K562 (cell line): ENCODE measurements around the gene LDLR. TPM values are rescaled to one million over a fixed set of nuclear protein-coding genes. Genes with fewer than 3 reads are reported as not detected.

Experiments used
- CBX1 ChIP-seq: sonication (generic); IDR thresholded peaks from 2 replicates; pipeline ENCODE4 v1.6.1; 2016; ENCODE audit warnings: antibody characterized with exemption, low read depth, mild to moderate bottlenecking
- CREB1 ChIP-seq, 2 experiments: sonication (generic) in 1 of 2; formaldehyde crosslinking in 1 of 2; IDR thresholded peaks; 2 replicates each; pipeline versions ENCODE4 v1.6.1 to v1.8.0; 2012 to 2022; ENCODE audit warnings: inconsistent platforms in 1 of 2, mild to moderate bottlenecking in 1 of 2, missing genetic modification reagents in 1 of 2, moderate library complexity in 1 of 2
- ETV6 ChIP-seq, 3 experiments: fragments of 150-350 bp in 1 of 3; sonication (generic) in 1 of 3; formaldehyde crosslinking in 1 of 3; IDR thresholded peaks; 2 replicates each; pipeline versions ENCODE4 v1.6.1 to v1.8.0; 2014 to 2022; ENCODE audit warnings: borderline replicate concordance in 2 of 3, low read depth in 2 of 3, antibody characterized with exemption in 1 of 3, low read length in 1 of 3, mild to moderate bottlenecking in 1 of 3, missing genetic modification reagents in 1 of 3
- JUN ChIP-seq, 2 experiments: sonication (generic) in 1 of 2; formaldehyde crosslinking in 1 of 2; IDR thresholded peaks; 2 replicates each; pipeline versions ENCODE4 v1.6.1 to v1.8.0; 2012 to 2022; ENCODE audit warnings: borderline replicate concordance in 2 of 2, mild to moderate bottlenecking in 2 of 2, improper control_type of control experiment in 1 of 2, low read depth in 1 of 2, low read length in 1 of 2, missing genetic modification reagents in 1 of 2
- JUND ChIP-seq, 2 experiments: IDR thresholded peaks; 2 replicates in 1 of 2; 3 replicates in 1 of 2; pipeline ENCODE4 v1.6.1; 2011; ENCODE audit warnings: borderline replicate concordance in 2 of 2, low read depth in 2 of 2, low read length in 2 of 2, improper control_type of control experiment in 1 of 2, missing biosample characterization in 1 of 2, missing genetic modification characterization in 1 of 2, missing genetic modification reagents in 1 of 2
- LARP7 ChIP-seq: fragments of 450-650 bp; IDR thresholded peaks from 2 replicates; pipeline ENCODE4 v1.6.1; 2016
- MCM3 ChIP-seq: fragments of 450-650 bp; IDR thresholded peaks from 2 replicates; pipeline ENCODE4 v1.6.1; 2016
- NR4A1 ChIP-seq, 2 experiments: fragments of 250-450 bp in 1 of 2; fragments of 450-650 bp in 1 of 2; sonication (Bioruptor Pico) in 1 of 2; IDR thresholded peaks; 2 replicates each; pipeline versions ENCODE4 v1.4.0 to v1.6.1; 2016 to 2020; ENCODE audit warnings: mild to moderate bottlenecking in 2 of 2, missing compliant biosample characterization in 1 of 2, missing genetic modification characterization in 1 of 2, moderate library complexity in 1 of 2
- POLR2G ChIP-seq: fragments of 200-400 bp; formaldehyde crosslinking; IDR thresholded peaks from 2 replicates; pipeline ENCODE4 v1.6.1; 2017; ENCODE audit warnings: low read depth, mild to moderate bottlenecking, antibody characterized with exemption, low read length, moderate library complexity
- POLR3G ChIP-seq: IDR thresholded peaks from 2 replicates; pipeline ENCODE4 v1.6.1; 2011; ENCODE audit not compliant: insufficient read length, insufficient replicate concordance; ENCODE audit errors: extremely low read depth
- SRSF7 ChIP-seq: fragments of 200-400 bp; formaldehyde crosslinking; optimal IDR thresholded peaks from 2 replicates; pipeline ENCODE3; 2017; ENCODE audit warnings: mild to moderate bottlenecking, low read depth, low read length
- TCF7L2 ChIP-seq: fragments of 150-350 bp; IDR thresholded peaks from 2 replicates; pipeline ENCODE4 v1.6.1; 2016; ENCODE audit warnings: low read depth, mild to moderate bottlenecking, low read length, moderate library complexity
- TOE1 ChIP-seq, 2 experiments: fragments of 450-650 bp in 1 of 2; sonication (generic) in 1 of 2; formaldehyde crosslinking in 1 of 2; IDR thresholded peaks; 2 replicates each; pipeline versions ENCODE4 v1.7.1 to v1.8.0; 2016 to 2022; ENCODE audit warnings: borderline replicate concordance in 2 of 2, mild to moderate bottlenecking in 2 of 2, antibody characterized with exemption in 1 of 2, inconsistent platforms in 1 of 2, low read depth in 1 of 2, missing genetic modification reagents in 1 of 2, moderate library complexity in 1 of 2
- ZKSCAN1 ChIP-seq: fragments of 150-350 bp; IDR thresholded peaks from 2 replicates; pipeline ENCODE4 v1.6.1; 2016; ENCODE audit warnings: low read depth, low read length
- ZKSCAN3 ChIP-seq: fragments of 250-450 bp; sonication (Bioruptor Pico); IDR thresholded peaks from 2 replicates; pipeline ENCODE4 v1.4.0; 2020
- ZNF583 ChIP-seq: fragments of 250-450 bp; sonication (Bioruptor Pico); IDR thresholded peaks from 2 replicates; pipeline ENCODE4 v1.4.0; 2020
- ZNF584 ChIP-seq: fragments of 200-800 bp; sonication (Bioruptor generic); IDR thresholded peaks from 2 replicates; pipeline ENCODE4 v1.6.1; 2016; ENCODE audit warnings: low read depth, mild to moderate bottlenecking, missing genetic modification characterization, missing compliant biosample characterization
- ZSCAN29 ChIP-seq: fragments of 450-650 bp; IDR thresholded peaks from 2 replicates; pipeline ENCODE4 v1.6.1; 2017
- polyA plus RNA-seq, 8 experiments: library from polyadenylated mRNA; depleted of rRNA in 4 of 8; stranded (reverse) in 5 of 8; unstranded in 3 of 8; fragments of >200 nt; fragmentation: Nextera tagmentation in 2 of 8; fragmentation: Illumina TruSeq in 1 of 8; extraction: Ambion mirVana in 2 of 8; extraction: Trizol in 1 of 8; gene quantifications; 2 replicates each; pipeline versions ENCODE4 v1.2.1 to v1.2.3, GENCODE V29; 2011 to 2014; ENCODE audit warnings: inconsistent platforms in 1 of 8, missing spikeins in 1 of 8
- total RNA-seq, 7 experiments: library from RNA; depleted of rRNA in 6 of 7; stranded (reverse); fragments of >200 nt in 6 of 7; fragmentation: Illumina TruSeq in 2 of 7; extraction: Trizol in 2 of 7; gene quantifications; 2 replicates each; pipeline versions ENCODE4 v1.2.1 to v1.2.3, GENCODE V29; 2011 to 2021; ENCODE audit warnings: low replicate concordance in 1 of 7
- TF ChIP-seq, protein P1 (sequence below): fragments of 450-650 bp; IDR thresholded peaks from 2 replicates; pipeline ENCODE4 v1.6.1; 2014; ENCODE audit warnings: low read depth, mild to moderate bottlenecking, moderate library complexity, borderline replicate concordance
- TF ChIP-seq, protein P2 (sequence below): fragments of 250-450 bp; sonication (Bioruptor Pico); IDR thresholded peaks from 2 replicates; pipeline ENCODE4 v1.8.0; 2021; ENCODE audit warnings: mild to moderate bottlenecking, moderate library complexity

Gene LDLR
- total and polyA plus RNA-seq, 9 of the 15 experiments (the other 6 are each of a cell fraction or from before 2014, with no cell fraction given) = 19.9 to 114 (median 56.3) TPM

DNA sequence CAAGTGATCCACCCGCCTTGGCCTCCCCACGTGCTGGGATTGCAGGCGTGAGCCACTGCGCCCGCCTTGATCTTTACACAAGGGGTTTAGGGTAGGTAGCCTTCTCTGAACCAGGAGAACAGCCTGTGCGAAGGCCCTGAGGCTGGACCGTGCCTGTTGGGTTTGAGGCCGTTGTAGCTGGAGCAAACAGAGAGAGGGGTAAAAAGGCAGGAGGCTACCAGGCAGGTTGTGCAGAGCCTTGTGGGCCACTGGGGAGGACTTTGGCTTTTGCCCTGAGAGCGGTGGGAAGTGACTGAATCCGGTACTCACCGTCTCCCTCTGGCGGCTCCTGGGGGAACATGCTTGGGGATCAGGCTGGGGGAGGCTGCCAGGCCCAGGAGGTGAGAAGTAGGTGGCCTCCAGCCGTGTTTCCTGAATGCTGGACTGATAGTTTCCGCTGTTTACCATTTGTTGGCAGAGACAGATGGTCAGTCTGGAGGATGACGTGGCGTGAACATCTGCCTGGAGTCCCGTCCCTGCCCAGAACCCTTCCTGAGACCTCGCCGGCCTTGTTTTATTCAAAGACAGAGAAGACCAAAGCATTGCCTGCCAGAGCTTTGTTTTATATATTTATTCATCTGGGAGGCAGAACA is 41.7 kb downstream of the LDLR start (continued):
- TF ChIP-seq, protein P1, sequence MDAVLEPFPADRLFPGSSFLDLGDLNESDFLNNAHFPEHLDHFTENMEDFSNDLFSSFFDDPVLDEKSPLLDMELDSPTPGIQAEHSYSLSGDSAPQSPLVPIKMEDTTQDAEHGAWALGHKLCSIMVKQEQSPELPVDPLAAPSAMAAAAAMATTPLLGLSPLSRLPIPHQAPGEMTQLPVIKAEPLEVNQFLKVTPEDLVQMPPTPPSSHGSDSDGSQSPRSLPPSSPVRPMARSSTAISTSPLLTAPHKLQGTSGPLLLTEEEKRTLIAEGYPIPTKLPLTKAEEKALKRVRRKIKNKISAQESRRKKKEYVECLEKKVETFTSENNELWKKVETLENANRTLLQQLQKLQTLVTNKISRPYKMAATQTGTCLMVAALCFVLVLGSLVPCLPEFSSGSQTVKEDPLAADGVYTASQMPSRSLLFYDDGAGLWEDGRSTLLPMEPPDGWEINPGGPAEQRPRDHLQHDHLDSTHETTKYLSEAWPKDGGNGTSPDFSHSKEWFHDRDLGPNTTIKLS = no peak
- no peak for TF ChIP-seq NR4A1 (CRISPR knock-in tag; IDR thresholded peaks at IDR 0.05)
- TF ChIP-seq NR4A1 (tag; IDR thresholded peaks at IDR 0.05) = no peak
- TF ChIP-seq LARP7 = no peak
- TF ChIP-seq ZKSCAN1 = no peak
- TF ChIP-seq, protein P2, sequence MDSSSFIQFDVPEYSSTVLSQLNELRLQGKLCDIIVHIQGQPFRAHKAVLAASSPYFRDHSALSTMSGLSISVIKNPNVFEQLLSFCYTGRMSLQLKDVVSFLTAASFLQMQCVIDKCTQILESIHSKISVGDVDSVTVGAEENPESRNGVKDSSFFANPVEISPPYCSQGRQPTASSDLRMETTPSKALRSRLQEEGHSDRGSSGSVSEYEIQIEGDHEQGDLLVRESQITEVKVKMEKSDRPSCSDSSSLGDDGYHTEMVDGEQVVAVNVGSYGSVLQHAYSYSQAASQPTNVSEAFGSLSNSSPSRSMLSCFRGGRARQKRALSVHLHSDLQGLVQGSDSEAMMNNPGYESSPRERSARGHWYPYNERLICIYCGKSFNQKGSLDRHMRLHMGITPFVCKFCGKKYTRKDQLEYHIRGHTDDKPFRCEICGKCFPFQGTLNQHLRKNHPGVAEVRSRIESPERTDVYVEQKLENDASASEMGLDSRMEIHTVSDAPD (CRISPR knock-in tag) = no peak
- TF ChIP-seq CREB1 (IDR thresholded peaks at IDR 0.05) = no peak
- TF ChIP-seq CREB1 (CRISPR knock-in tag; IDR thresholded peaks at IDR 0.05) = 0 out of 2 replicates have a peak, but pooled peaks have one; percentile 32
- no peak for TF ChIP-seq TCF7L2
- no peak for TF ChIP-seq TOE1 (IDR thresholded peaks at IDR 0.05; ENCODE audit: borderline replicate concordance)
- no peak for TF ChIP-seq TOE1 (CRISPR knock-in tag; IDR thresholded peaks at IDR 0.05; ENCODE audit: borderline replicate concordance, low read depth)
- no peak for TF ChIP-seq SRSF7
- no peak for TF ChIP-seq ZNF583 (CRISPR knock-in tag)
- 0 out of 2 replicates have a peak, but pooled peaks have one; percentile 6 for TF ChIP-seq JUN (IDR thresholded peaks at IDR 0.05; ENCODE audit: borderline replicate concordance, low read depth, low read length)
- TF ChIP-seq JUN (CRISPR knock-in tag; IDR thresholded peaks at IDR 0.05; ENCODE audit: borderline replicate concordance) = no peak
- TF ChIP-seq MCM3 = no peak
- no peak for TF ChIP-seq ETV6 (IDR thresholded peaks at IDR 0.05; ENCODE audit: borderline replicate concordance in 1 of 2, low read depth in 2 of 2, low read length in 1 of 2)
- TF ChIP-seq ETV6 (CRISPR knock-in tag; IDR thresholded peaks at IDR 0.05; ENCODE audit: borderline replicate concordance) = no peak
- no peak for TF ChIP-seq JUND (IDR thresholded peaks at IDR 0.05; ENCODE audit: borderline replicate concordance, low read depth, low read length)
- no peak for TF ChIP-seq JUND (tag; IDR thresholded peaks at IDR 0.05; ENCODE audit: borderline replicate concordance, low read depth, low read length)
- no peak for TF ChIP-seq POLR3G
- TF ChIP-seq ZSCAN29 = no peak
- TF ChIP-seq CBX1 = 0 out of 2 replicates have a peak, but pooled peaks have one; percentile 26
- TF ChIP-seq ZNF584 (CRISPR knock-in tag) = no peak
- no peak for TF ChIP-seq ZKSCAN3 (CRISPR knock-in tag)
- TF ChIP-seq POLR2G = peak; percentile 65
